ENCODE results near the gene SOWAHC. TPM values are rescaled to one million over a fixed set of nuclear protein-coding genes. Genes with fewer than 3 reads are reported as not detected.
"Not testable (repeated sequence)": the region's sequence is repeated elsewhere in the genome, so short reads cannot be mapped to it uniquely, and the experiment has no call there.

Gene SOWAHC
- 30.9 TPM for total RNA-seq

DNA sequence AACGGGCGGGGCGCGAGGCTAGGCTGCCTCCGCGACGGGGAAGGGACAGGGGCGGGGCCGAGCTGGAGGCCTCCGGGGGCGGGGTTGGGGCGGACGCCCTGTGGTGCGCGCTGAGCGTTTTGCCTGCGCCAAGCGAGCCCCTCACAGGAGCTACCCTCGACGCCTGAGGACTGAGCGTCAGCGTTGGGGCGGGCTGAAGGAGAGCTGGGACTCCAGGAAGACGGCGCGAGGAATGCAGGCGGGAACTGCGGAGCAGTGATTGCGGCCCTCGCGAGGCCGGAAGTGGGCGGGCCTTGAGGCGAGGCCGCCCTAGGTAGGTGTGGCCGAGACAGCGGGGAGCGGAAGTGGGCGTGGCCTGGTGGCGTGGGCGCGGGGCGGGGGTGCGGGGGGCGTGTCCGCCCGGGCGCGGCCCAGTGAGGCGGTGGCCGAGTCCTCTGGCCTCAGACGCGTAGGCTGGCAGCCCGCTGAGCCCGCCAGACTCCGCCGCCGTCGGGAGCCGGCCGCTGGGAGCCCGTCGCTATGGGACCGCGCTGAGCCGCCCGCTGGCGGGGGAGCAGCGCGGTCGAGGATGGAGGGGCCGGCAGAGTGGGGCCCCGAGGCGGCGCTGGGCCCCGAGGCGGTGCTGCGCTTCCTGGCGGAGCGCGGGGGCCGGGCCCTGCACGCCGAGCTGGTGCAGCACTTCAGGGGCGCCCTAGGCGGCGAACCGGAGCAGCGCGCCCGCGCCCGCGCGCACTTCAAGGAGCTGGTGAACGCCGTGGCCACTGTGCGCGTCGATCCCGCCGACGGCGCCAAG lies at the start of gene SOWAHC, which contains the start of gene SEPTIN10:
Gene SOWAHC, plus strand, starts transcription at position 443 of the 793 bp plus-strand sequence. Its CDS starts 126 bp downstream, at position 569.
Gene SEPTIN10, minus strand, starts transcription at position 45 of the 793 bp plus-strand sequence. CDS start 139 bp downstream, outside the sequence.
- ATAC-seq (peak; percentile 98), DNase-seq (ENCODE audit: low spot score) (peak; percentile 98)
- intact Hi-C loops (cut with DNase I): no loop called here

- DNase-seq (ENCODE audit: low spot score): no peak
- intact Hi-C loops (cut with DNase I): no loop called here
- no peak for ATAC-seq
Measured at GRCh38 chr2:109575373-109575772, 38.8 kb upstream of the SOWAHC start.

- intact Hi-C loops (cut with DNase I): not testable (repeated sequence)
Measured at GRCh38 chr2:109577630-109578029, 36.5 kb upstream of the SOWAHC start.

DNA sequence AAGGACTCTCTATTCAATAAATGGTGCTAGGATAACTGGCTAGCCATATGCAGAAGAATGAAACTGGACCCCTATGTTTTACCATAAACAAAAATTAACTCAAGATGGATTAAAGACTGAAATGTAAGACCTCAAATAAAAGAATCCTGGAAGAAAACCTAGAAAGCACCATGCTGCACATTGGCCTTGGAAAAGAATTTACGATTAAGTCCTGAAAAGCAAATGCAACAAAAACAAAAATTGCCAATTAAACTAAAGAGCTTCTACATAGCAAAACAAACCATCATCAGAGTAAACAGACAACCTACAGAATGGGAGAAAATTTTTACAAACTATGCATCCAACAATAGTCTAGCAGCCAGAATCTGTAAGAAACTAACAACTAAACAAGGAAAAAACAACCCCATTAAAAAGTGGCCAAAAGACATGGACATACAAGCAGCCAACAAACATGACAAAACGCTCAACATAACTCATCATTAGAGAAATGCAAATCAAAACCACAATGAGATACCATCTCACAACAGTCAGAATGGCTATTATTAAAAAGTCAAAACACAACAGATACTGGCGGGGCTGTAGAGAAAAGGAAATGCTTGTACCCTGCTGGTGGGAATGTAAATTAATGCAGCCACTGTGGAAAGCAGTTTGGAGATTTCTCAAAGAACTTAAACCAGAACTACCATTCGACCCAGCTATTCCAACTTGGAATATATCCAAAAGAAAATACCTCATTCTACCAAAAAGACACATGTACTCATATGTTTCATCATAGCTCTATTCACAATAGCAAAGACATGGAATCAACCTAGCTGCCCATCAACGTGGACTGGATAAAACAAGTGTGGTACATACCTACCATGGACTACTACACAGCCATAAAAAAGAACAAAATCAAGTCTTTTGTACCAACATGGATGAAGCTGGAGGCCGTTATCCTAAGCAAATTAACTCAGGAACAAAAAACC lies 31.0 kb upstream of the SOWAHC start:
- DNase-seq (ENCODE audit: low spot score) (no peak), ATAC-seq (no peak)
- intact Hi-C loops (cut with DNase I): no loop called here

More at GRCh38 chr2:109577630-109578029, 36.5 kb upstream of the SOWAHC start:
- DNase-seq (ENCODE audit: low spot score); ATAC-seq: not testable (repeated sequence)

GRCh38 chr2:109586687-109587086 lies 27.5 kb upstream of the SOWAHC start:
- intact Hi-C loops (cut with DNase I): no loop called here
- ATAC-seq (no peak), DNase-seq (ENCODE audit: low spot score) (no peak)

- DNase-seq (ENCODE audit: low spot score) (no peak), ATAC-seq (no peak)
- intact Hi-C loops (cut with DNase I): no loop called here
Measured at GRCh38 chr2:109591206-109591605, 23.0 kb upstream of the SOWAHC start.

DNA sequence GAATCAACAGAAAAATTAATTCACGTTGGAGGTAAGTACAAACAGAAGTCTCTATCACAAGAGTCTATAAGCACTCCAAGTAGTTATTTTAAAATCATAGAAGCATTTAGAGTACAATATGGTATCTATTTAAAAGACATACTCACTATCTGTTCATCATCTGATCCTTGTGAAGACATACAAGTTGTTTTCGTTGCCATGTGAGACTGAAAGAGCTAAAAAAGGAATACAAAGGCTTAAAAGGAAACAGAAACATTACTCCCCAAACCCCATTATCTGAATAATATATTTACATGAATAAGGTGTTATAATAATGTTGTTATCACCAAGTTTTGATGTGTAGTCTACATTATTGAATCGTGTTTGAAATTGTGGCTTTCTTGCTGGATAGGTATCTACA lies 21.3 kb upstream of the SOWAHC start:
- DNase-seq (ENCODE audit: low spot score): no peak
- ATAC-seq: no peak
- intact Hi-C loops (cut with DNase I): no loop called here

GRCh38 chr2:109594246-109594885 lies 19.8 kb upstream of the SOWAHC start:
- ATAC-seq (no peak), DNase-seq (ENCODE audit: low spot score) (no peak)
- intact Hi-C loops (cut with DNase I): no loop called here

DNA sequence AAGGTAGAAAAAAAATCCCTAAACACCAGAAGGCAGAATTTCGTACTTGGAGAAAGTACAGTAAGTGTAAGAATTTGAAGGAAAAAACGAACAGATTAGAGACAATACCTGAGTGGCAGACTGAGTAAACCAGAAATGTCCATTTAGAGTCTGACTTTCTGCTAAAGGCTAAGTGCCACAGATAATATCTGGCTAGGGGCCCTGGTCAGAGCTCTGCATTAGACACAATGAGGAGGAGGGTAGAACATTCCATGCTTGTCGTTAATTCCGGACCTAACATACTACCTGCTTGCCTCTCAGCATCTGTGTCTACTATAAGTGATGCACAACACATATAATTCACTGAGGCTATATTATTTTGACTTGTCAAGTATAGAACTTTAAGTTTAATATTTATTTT lies 18.5 kb upstream of the SOWAHC start:
- intact Hi-C loops (cut with DNase I): no loop called here
- ATAC-seq: no peak
- DNase-seq (ENCODE audit: low spot score): no peak

DNA sequence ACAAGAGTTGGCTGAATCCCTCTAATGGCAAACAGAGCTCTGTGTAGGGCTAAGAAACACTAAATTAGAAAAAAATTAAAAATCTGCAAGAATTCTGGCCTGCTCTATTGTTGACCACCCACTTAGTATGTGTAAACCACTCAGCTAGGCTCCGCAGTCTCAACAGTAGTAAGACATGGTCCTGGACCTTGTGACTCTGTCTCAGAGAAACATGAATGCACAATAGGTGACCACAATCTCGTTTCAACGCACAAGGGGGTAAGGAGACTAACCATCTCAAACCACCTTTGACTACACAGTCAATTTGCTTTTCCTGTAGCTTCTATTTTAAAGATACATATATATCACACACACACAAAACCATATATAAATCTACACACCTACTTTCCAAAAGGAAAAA lies 16.9 kb upstream of the SOWAHC start:
- intact Hi-C loops (cut with DNase I): no loop called here
- ATAC-seq: peak; percentile 67
- DNase-seq (ENCODE audit: low spot score): no peak

DNA sequence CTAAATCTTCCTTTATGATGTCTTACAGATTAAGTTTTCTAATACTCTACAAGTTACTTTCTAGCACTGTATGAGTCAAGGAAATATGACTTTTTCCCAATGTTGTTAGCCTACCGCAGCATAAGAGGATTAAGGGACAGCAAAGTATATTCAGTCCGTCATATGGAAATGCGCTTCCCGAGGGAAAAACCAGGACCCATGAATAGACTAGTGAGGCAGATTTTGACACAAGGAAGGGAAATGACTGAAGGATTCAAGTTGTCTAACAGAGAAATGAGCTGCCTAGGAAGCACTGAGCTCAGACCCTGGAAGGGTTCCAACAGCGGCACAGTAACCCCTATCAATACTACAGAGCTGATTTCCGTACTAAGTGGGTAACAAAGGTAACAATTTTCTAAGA lies 12.4 kb upstream of the SOWAHC start:
- intact Hi-C loops (cut with DNase I): loop anchor here (10.0 kb wide), 1 partner anchor 47 kb away; no protein-coding TSS in a partner anchor
- DNase-seq (ENCODE audit: low spot score) (no peak), ATAC-seq (no peak)

- no peak for ATAC-seq
- intact Hi-C loops (cut with DNase I): loop anchor here (10.0 kb wide), 1 partner anchor 48 kb away; no protein-coding TSS in a partner anchor
- DNase-seq (ENCODE audit: low spot score): no peak
Measured at GRCh38 chr2:109602617-109603188, 11.5 kb upstream of the SOWAHC start.

GRCh38 chr2:109604597-109604996 lies 9.6 kb upstream of the SOWAHC start:
- intact Hi-C loops (cut with DNase I): loop anchor here (10.0 kb wide), 1 partner anchor 50 kb away; no protein-coding TSS in a partner anchor
- DNase-seq (ENCODE audit: low spot score): no peak
- no peak for ATAC-seq

DNA sequence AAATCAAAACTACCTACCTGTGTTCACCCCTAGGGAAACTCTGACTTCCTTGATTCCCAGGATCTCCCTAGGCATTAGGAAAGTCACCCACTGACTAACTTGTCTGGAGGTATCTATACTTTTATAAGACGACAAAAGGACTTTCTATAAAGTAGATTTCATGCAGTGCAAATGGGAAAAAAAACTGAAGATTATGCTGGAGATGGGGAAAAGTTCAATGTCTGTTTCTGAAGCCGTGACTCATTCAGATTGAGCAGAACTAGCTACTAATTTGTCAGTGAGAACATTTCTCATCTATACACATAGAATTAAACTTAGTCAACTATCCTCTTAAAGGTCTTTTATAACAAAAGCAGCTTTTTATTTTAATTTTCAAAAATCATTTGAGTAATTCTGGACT lies 6.4 kb upstream of the SOWAHC start:
- intact Hi-C loops (cut with DNase I): loop anchor here (10.0 kb wide), 1 partner anchor 53 kb away; no protein-coding TSS in a partner anchor
- no peak for DNase-seq (ENCODE audit: low spot score)
- no peak for ATAC-seq

DNA sequence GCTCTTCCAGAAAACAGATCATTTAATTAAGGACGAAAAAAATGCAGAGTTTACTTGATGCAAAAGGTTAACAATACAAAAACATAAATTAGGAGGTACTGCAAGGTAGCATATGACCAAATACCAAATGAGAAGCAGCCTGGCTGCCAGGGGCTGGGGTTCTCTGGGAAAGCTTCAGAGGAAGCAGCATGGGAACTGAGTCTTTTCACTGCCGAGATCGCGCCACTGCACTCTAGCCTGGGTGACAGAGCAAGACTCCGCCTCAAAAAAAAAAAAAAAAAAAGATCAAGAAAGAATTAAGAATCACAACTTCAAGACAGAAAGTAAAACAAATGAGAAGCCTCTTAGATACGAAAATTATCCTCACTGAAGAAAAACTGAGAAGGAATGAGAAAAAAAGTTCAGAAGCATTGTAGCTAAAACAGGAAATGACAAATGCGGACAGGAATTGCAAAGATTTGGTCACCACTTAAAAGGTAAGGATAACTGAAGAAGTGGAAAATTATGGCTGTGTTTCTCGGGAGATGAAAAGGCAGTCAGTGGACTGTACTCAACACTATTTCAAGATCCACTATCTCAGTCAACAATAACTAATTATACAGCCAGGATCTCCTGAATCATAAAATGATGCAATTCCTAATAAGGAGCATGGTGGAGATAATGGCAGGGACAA lies 4.7 kb upstream of the SOWAHC start:
- intact Hi-C loops (cut with DNase I): loop anchor here (10.0 kb wide), 1 partner anchor 55 kb away; no protein-coding TSS in a partner anchor

DNA sequence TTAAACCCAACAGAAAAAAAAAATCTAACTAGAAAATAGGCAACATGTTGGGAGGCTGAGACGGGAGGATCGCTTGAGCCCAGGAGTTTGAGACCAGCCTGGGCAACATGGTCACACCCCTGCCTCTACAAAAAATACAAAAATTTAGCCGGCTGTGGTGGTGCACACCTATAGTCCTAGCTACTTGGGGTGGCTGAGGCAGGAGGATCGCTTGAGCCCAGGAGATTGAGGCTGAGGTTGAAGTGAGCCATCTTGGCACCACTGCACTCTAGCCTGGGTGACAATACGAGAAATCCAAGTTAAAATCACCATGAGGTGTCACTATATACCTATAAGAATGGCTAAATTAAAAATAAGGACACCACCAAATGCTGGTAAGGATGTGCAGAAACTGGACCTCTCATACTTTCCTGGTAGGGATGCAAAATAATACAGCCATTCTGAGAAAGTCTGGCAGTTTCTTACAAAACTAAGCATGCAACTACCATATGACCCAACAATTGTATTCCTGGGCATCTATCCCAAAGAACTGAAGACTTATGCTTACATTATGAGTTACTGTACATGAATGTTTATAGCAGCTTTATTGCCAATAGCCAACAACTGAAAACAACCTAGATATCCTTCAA lies 2.6 kb upstream of the SOWAHC start:
- ATAC-seq (no peak), DNase-seq (ENCODE audit: low spot score) (no peak)
- intact Hi-C loops (cut with DNase I): no loop called here

More for the DNA sequence above, 4.7 kb upstream of the SOWAHC start:
- ATAC-seq: no peak
- no peak for DNase-seq (ENCODE audit: low spot score)

GRCh38 chr2:109613081-109613921 lies 863 bp upstream of the SOWAHC start:
- DNase-seq (ENCODE audit: low spot score): peak; percentile 81
- peak; percentile 14 for ATAC-seq
- intact Hi-C loops (cut with DNase I): no loop called here
